Measurements from ENCODE around the gene MYMX. TPM values are rescaled to one million over a fixed set of nuclear protein-coding genes. Genes with fewer than 3 reads are reported as not detected.

The MYMX gene
- total and polyA plus RNA-seq, 2 of the 13 experiments (the other 11 are each of a cell fraction or from before 2014, with no cell fraction given) = not detected

DNA sequence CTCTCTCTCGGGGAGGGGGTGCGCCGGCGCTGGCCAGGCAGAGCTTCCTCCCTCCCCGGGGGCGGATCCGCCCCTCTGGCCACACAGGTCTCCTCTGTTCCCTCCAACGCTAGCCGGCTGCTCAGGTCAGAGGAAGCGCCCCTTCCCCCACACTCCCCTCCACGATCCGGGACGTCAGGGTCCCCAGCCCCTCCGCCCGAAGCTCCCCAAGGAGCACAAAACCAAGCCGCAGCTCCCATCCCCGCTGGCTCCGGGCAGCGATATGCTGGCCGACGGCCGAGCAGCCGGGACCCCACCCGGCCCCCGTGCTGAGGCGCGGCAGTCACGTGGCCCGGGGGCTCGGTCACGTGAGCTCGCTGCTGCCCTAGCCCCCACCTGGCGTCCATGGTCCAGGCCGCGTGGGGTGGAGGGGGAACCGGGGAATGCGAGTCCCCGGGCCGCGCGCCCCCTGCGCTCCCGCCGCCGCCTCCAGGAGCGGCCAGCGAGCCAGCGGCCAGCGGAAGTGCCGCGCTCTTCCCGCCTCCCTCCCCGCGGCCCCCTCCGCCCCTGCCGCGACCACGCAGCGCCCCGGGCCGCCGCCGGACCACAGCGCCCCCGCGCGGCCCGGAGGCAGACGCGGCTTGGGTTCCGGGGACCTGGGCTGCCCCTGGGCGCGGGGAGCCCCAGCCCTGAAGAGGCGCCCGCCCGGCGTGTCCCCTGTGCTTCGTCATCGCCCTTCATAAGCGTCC is 40.5 kb downstream of the MYMX start, which contains the start of gene SLC35B2 (continued):
- TF ChIP-seq, protein P1, sequence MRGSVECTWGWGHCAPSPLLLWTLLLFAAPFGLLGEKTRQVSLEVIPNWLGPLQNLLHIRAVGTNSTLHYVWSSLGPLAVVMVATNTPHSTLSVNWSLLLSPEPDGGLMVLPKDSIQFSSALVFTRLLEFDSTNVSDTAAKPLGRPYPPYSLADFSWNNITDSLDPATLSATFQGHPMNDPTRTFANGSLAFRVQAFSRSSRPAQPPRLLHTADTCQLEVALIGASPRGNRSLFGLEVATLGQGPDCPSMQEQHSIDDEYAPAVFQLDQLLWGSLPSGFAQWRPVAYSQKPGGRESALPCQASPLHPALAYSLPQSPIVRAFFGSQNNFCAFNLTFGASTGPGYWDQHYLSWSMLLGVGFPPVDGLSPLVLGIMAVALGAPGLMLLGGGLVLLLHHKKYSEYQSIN (CRISPR knock-in tag; IDR thresholded peaks at IDR 0.05; ENCODE audit: borderline replicate concordance) = no peak
- TF ChIP-seq, protein P2, sequence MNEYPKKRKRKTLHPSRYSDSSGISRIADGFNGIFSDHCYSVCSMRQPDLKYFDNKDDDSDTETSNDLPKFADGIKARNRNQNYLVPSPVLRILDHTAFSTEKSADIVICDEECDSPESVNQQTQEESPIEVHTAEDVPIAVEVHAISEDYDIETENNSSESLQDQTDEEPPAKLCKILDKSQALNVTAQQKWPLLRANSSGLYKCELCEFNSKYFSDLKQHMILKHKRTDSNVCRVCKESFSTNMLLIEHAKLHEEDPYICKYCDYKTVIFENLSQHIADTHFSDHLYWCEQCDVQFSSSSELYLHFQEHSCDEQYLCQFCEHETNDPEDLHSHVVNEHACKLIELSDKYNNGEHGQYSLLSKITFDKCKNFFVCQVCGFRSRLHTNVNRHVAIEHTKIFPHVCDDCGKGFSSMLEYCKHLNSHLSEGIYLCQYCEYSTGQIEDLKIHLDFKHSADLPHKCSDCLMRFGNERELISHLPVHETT (CRISPR knock-in tag; conservative IDR thresholded peaks at IDR 0.05) = peak; percentile 98
- TF ChIP-seq, protein P3, sequence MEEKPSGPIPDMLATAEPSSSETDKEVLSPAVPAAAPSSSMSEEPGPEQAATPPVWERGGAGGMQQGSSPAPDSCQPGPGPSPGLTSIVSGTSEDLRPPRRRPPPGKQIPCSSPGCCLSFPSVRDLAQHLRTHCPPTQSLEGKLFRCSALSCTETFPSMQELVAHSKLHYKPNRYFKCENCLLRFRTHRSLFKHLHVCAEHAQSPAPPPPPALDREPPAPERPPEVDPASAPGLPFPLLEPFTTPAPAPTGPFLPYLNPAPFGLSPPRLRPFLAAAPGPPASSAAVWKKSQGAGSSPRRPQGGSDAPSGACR (CRISPR knock-in tag; IDR thresholded peaks at IDR 0.05) = peak; percentile 97
- TF ChIP-seq ZNF790 (CRISPR knock-in tag; IDR thresholded peaks at IDR 0.05; ENCODE audit: borderline replicate concordance) (no peak; the same call in 1 of the 2 replicates), ZNF264 (CRISPR knock-in tag; IDR thresholded peaks at IDR 0.05) (peak; percentile 34; the same call in 1 of the 2 replicates), ZNF136 (CRISPR knock-in tag; IDR thresholded peaks at IDR 0.05; ENCODE audit: low read depth) (no peak), PCBP1 (IDR thresholded peaks at IDR 0.05; ENCODE audit: borderline replicate concordance, low read depth, low read length) (peak; percentile 95; the same call in 1 of the 2 replicates), ZIK1 (CRISPR knock-in tag; IDR thresholded peaks at IDR 0.05; ENCODE audit: borderline replicate concordance, low read depth) (peak; percentile 77), MAFF (IDR thresholded peaks at IDR 0.05; ENCODE audit: low read depth, low read length) (no peak), GLI4 (CRISPR knock-in tag; IDR thresholded peaks at IDR 0.05; ENCODE audit: borderline replicate concordance) (peak; percentile 60; the same call in 1 of the 2 replicates), ZKSCAN5 (CRISPR knock-in tag; IDR thresholded peaks at IDR 0.05) (0 out of 2 replicates have a peak, but pooled peaks have one; percentile 19), SMAD9 (CRISPR knock-in tag; IDR thresholded peaks at IDR 0.05) (no peak), ZNF75D (CRISPR knock-in tag; IDR thresholded peaks at IDR 0.05; ENCODE audit: borderline replicate concordance) (peak; percentile 95; the same call in 1 of the 2 replicates), TCF7 (IDR thresholded peaks at IDR 0.05; ENCODE audit: low read depth) (no peak), TOPORS (CRISPR knock-in tag; IDR thresholded peaks at IDR 0.05) (peak; percentile 95), PAX8 (CRISPR knock-in tag; IDR thresholded peaks at IDR 0.05; ENCODE audit: borderline replicate concordance) (peak; percentile 82), RXRB (CRISPR knock-in tag; IDR thresholded peaks at IDR 0.05; ENCODE audit: borderline replicate concordance) (peak; percentile 60)
- TF ChIP-seq, protein P4, sequence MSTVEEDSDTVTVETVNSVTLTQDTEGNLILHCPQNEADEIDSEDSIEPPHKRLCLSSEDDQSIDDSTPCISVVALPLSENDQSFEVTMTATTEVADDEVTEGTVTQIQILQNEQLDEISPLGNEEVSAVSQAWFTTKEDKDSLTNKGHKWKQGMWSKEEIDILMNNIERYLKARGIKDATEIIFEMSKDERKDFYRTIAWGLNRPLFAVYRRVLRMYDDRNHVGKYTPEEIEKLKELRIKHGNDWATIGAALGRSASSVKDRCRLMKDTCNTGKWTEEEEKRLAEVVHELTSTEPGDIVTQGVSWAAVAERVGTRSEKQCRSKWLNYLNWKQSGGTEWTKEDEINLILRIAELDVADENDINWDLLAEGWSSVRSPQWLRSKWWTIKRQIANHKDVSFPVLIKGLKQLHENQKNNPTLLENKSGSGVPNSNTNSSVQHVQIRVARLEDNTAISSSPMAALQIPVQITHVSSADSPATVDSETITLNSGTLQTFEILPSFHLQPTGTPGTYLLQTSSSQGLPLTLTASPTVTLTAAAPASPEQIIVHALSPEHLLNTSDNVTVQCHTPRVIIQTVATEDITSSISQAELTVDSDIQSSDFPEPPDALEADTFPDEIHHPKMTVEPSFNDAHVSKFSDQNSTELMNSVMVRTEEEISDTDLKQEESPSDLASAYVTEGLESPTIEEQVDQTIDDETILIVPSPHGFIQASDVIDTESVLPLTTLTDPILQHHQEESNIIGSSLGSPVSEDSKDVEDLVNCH (CRISPR knock-in tag; IDR thresholded peaks at IDR 0.05) = 0 out of 2 replicates have a peak, but pooled peaks have one; percentile 74
- TF ChIP-seq, protein P5, sequence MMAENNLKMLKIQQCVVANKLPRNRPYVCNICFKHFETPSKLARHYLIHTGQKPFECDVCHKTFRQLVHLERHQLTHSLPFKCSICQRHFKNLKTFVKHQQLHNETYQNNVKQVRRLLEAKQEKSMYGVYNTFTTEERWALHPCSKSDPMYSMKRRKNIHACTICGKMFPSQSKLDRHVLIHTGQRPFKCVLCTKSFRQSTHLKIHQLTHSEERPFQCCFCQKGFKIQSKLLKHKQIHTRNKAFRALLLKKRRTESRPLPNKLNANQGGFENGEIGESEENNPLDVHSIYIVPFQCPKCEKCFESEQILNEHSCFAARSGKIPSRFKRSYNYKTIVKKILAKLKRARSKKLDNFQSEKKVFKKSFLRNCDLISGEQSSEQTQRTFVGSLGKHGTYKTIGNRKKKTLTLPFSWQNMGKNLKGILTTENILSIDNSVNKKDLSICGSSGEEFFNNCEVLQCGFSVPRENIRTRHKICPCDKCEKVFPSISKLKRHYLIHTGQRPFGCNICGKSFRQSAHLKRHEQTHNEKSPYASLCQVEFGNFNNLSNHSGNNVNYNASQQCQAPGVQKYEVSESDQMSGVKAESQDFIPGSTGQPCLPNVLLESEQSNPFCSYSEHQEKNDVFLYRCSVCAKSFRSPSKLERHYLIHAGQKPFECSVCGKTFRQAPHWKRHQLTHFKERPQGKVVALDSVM (CRISPR knock-in tag; IDR thresholded peaks at IDR 0.05) = peak; percentile 80
- TF ChIP-seq, protein P6, sequence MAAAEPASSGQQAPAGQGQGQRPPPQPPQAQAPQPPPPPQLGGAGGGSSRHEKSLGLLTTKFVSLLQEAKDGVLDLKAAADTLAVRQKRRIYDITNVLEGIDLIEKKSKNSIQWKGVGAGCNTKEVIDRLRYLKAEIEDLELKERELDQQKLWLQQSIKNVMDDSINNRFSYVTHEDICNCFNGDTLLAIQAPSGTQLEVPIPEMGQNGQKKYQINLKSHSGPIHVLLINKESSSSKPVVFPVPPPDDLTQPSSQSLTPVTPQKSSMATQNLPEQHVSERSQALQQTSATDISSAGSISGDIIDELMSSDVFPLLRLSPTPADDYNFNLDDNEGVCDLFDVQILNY (CRISPR knock-in tag; conservative IDR thresholded peaks at IDR 0.05) = peak; percentile 69; the same call in 1 of the 2 replicates
